Measurements from ENCODE around the gene GRIN2A.

DNA sequence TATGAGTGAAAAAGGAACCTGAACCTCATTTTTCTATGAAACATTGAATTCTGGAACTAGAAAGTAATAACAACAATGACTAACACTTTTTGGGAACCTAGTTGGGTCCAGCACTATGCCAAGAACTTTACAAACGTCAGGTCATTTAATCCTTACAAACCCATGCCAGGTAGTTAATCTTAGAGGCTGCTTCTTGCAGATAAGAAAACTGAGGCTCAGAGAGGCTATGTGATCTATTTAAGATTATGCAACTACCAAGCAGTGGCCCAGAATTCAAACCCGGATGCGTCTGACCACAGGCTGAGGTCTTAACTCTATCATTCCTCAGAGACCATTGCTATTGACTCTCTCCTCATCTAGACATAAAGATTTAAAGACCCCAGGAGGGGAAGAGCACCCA, 358.7 kb downstream of the GRIN2A start:
- TF ChIP-seq POLR2A (IDR thresholded peaks at IDR 0.05; ENCODE audit: low read length) (no peak), GATA1 (IDR thresholded peaks at IDR 0.05; ENCODE audit: low read depth, low read length) (no peak)

Data from erythroblast (primary cell).